Measurements from ENCODE around the gene CDKAL1. TPM values are rescaled to one million over a fixed set of nuclear protein-coding genes. Genes with fewer than 3 reads are reported as not detected.
A peak's percentile ranks its signal among the peaks of the same experiment; 100 is the strongest.

Gene CDKAL1
- total and polyA plus RNA-seq, 2 of the 13 experiments (the other 11 are each of a cell fraction or from before 2014, with no cell fraction given) = 9.5 to 27.7 TPM

DNA sequence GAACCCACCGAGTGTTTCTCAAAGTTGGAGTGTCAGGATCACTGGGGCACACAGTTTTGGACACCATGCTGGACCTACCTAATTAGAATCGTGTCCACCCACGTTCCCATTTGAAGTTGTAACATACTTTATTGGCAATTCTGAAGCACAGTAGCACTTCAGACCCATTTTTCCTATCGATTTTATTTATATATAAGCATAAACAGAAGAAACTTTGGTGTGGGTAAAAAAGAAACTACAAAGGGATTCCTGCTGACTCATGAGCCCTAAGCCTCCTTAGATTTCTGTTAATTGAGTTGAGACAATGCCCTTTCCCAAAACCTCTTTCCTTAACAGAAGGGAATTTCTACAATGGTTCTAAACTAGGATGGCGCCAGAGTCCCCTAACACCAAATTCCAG lies 398.0 kb downstream of the CDKAL1 start:
- no TSS peak for BruUV-seq (replicated peaks)
- in situ Hi-C loops (cut with HindIII; ENCODE audit: extremely low pct_ligation_motif_present, low pct_unique_long_range_greater_than_20kb) (no loop called here), intact Hi-C loops (cut with micrococcal nuclease; ENCODE audit: unreplicated experiment) (no loop called here)
- no peak for FAIRE-seq
- H3K27ac ChIP-seq (ENCODE audit: extremely low read length, insufficient read depth, low read length) = no peak overlapping the region
- no peak overlapping the region for H3K4me2 ChIP-seq (ENCODE audit: low read depth, low read length)
- DNase-seq (ENCODE audit: low spot score) = no peak
- no peak overlapping the region for H3K4me3 ChIP-seq (replicated peaks in 1 of 3; ENCODE audit: insufficient read depth in 1 of 3, low read depth in 2 of 3, low read length in 3 of 3)
- peaks cover 20% of the 10 kb centered on the region for H3K4me1 ChIP-seq (ENCODE audit: insufficient read depth, low read length)
- H3K9me3 ChIP-seq (ENCODE audit: low read length) = no peaks in the 10 kb centered on the region
- no peaks in the 10 kb centered on the region for H3K27me3 ChIP-seq (ENCODE audit: control insufficient read depth in 1 of 2, insufficient read depth in 2 of 2, low read length in 2 of 2)
- POLR2A ChIA-PET = no interaction called here
- no peak overlapping the region for H3K9ac ChIP-seq (ENCODE audit: insufficient read depth, low read depth, low read length)
- no peaks in the 10 kb centered on the region for H4K20me1 ChIP-seq (ENCODE audit: insufficient read depth, low read length)
- no peak overlapping the region for H2AFZ ChIP-seq (ENCODE audit: low read length)
- peak; percentile 38; the same call in 1 of the 2 replicates for TF ChIP-seq MAFF (IDR thresholded peaks at IDR 0.05; ENCODE audit: low read depth, low read length)
- TF ChIP-seq MAFK (conservative IDR thresholded peaks at IDR 0.05 in 1 of 2, IDR thresholded peaks at IDR 0.05 in 1 of 2; ENCODE audit: low read length in 2 of 2) = peak in 1 of 2 experiments; percentile 51; a peak in 1 of 4 replicates
- no peak for TF ChIP-seq PCBP1 (IDR thresholded peaks at IDR 0.05; ENCODE audit: borderline replicate concordance, low read depth, low read length)
- TF ChIP-seq ZXDC (CRISPR knock-in tag; IDR thresholded peaks at IDR 0.05) = no peak
- no peak for ATAC-seq
- H3K36me3 ChIP-seq (replicated peaks in 1 of 2; ENCODE audit: control insufficient read depth in 1 of 2, insufficient read depth in 2 of 2, low read length in 2 of 2) = no peaks in the 10 kb centered on the region
- CTCF ChIA-PET (ENCODE audit: low intra/inter-chr PET ratio, low total read pairs) = no interaction called here
- H3K79me2 ChIP-seq (ENCODE audit: insufficient read depth, low read length) = no peaks in the 10 kb centered on the region
- WGBS (ENCODE audit: low lambda C conversion rate) = 94% methylated on average over 5 of the region's 5 CpGs

DNA sequence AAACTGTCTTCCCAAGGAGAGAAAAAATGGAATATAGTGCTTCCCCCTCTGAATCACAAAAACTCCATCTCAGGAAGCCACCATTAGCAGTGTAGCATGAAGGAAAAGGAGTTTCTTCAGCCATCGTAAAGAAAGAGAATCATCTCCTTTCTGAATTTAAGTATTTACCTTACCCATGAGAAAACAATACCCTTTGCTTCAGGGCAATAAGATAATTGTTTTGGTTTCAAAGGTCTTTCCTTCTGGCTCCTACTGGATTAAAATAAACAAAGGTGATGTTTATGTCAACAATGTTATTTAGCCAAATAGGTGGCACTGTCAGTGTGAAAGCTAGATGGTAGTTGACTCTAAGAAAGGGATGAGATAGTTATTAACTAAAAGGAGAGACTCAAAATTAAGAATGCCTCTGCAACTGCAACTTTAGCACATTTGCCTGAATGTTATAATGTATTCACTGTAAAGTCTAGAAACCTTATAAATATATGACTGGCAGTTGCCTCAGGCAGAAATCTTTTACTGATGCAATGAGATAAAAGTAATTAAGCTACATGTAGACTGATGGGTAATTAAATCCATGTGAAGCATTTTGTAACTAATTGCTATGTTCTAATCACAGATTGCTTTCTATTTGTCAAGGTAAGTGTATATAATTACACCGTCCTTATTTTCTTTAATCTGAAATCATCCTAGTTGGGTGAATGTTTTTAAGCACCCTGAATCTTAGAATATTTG lies 399.0 kb downstream of the CDKAL1 start:
- ChIA-PET POLR2A (no interaction called here), CTCF (ENCODE audit: low intra/inter-chr PET ratio, low total read pairs) (no interaction called here)
- WGBS (ENCODE audit: low lambda C conversion rate) = 78% methylated on average over 2 of the region's 2 CpGs
- H2AFZ ChIP-seq (ENCODE audit: low read length) = no peak overlapping the region
- no peaks in the 10 kb centered on the region for H4K20me1 ChIP-seq (ENCODE audit: insufficient read depth, low read length)
- intact Hi-C loops (cut with micrococcal nuclease; ENCODE audit: unreplicated experiment) = no loop called here
- FAIRE-seq (no peak), DNase-seq (ENCODE audit: low spot score) (peak; percentile 5), ATAC-seq (no peak)
- peaks cover 20% of the 10 kb centered on the region for H3K4me1 ChIP-seq (ENCODE audit: insufficient read depth, low read length)
- no peaks in the 10 kb centered on the region for H3K79me2 ChIP-seq (ENCODE audit: insufficient read depth, low read length)
- H3K4me3 ChIP-seq (replicated peaks in 1 of 3; ENCODE audit: insufficient read depth in 1 of 3, low read depth in 2 of 3, low read length in 3 of 3) = no peak overlapping the region
- no TSS peak for BruUV-seq (replicated peaks)
- no peaks in the 10 kb centered on the region for H3K27me3 ChIP-seq (ENCODE audit: control insufficient read depth in 1 of 2, insufficient read depth in 2 of 2, low read length in 2 of 2)
- H3K9ac ChIP-seq (ENCODE audit: insufficient read depth, low read depth, low read length) = no peak overlapping the region
- in situ Hi-C loops (cut with HindIII; ENCODE audit: extremely low pct_ligation_motif_present, low pct_unique_long_range_greater_than_20kb) = no loop called here
- H3K36me3 ChIP-seq (replicated peaks in 1 of 2; ENCODE audit: control insufficient read depth in 1 of 2, insufficient read depth in 2 of 2, low read length in 2 of 2) = no peaks in the 10 kb centered on the region
- no peaks in the 10 kb centered on the region for H3K9me3 ChIP-seq (ENCODE audit: low read length)
- H3K4me2 ChIP-seq (ENCODE audit: low read depth, low read length) = no peak overlapping the region
- H3K27ac ChIP-seq (ENCODE audit: extremely low read length, insufficient read depth, low read length) = no peak overlapping the region
- TF ChIP-seq SOX13 (IDR thresholded peaks at IDR 0.05) = no peak
- TF ChIP-seq SOX13 (CRISPR knock-in tag; conservative IDR thresholded peaks at IDR 0.05 in 1 of 2, IDR thresholded peaks at IDR 0.05 in 1 of 2) = peak in 1 of 2 experiments; percentile 77; a peak in 2 of 4 replicates
- TF ChIP-seq, protein P1, sequence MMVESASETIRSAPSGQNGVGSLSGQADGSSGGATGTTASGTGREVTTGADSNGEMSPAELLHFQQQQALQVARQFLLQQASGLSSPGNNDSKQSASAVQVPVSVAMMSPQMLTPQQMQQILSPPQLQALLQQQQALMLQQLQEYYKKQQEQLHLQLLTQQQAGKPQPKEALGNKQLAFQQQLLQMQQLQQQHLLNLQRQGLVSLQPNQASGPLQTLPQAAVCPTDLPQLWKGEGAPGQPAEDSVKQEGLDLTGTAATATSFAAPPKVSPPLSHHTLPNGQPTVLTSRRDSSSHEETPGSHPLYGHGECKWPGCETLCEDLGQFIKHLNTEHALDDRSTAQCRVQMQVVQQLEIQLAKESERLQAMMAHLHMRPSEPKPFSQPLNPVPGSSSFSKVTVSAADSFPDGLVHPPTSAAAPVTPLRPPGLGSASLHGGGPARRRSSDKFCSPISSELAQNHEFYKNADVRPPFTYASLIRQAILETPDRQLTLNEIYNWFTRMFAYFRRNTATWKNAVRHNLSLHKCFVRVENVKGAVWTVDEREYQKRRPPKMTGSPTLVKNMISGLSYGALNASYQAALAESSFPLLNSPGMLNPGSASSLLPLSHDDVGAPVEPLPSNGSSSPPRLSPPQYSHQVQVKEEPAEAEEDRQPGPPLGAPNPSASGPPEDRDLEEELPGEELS (CRISPR knock-in tag; IDR thresholded peaks at IDR 0.05) = peak; percentile 42; the same call in 1 of the 2 replicates
- no peak for TF ChIP-seq KLF11 (CRISPR knock-in tag; IDR thresholded peaks at IDR 0.05)
- no peak for TF ChIP-seq CREB1 (IDR thresholded peaks at IDR 0.05)
- peak; percentile 20; the same call in 1 of the 2 replicates for TF ChIP-seq CREB1 (CRISPR knock-in tag; IDR thresholded peaks at IDR 0.05)
- TF ChIP-seq FOXP1 (IDR thresholded peaks at IDR 0.05) = no peak
- peak; percentile 83 for TF ChIP-seq FOXP1 (CRISPR knock-in tag; IDR thresholded peaks at IDR 0.05)
- TF ChIP-seq FOXA1 (IDR thresholded peaks at IDR 0.05) = 0 out of 2 replicates have a peak, but pooled peaks have one; percentile 14
- no peak for TF ChIP-seq FOXA1 (CRISPR knock-in tag; IDR thresholded peaks at IDR 0.05)
- TF ChIP-seq SOX5 (CRISPR knock-in tag; IDR thresholded peaks at IDR 0.05; ENCODE audit: borderline replicate concordance) = peak; percentile 69; the same call in 1 of the 2 replicates
